GM04504 (cell line): ENCODE measurements around the gene CNPY1.
"Not testable (repeated sequence)": the region's sequence is repeated elsewhere in the genome, so short reads cannot be mapped to it uniquely, and the experiment has no call there.

ENCODE experiments used
- DNase-seq: peaks from one replicate; pipeline ENCODE4 v3.0.0-alpha.2; 2012; ENCODE audit warnings: low read depth

Gene CNPY1

GRCh38 chr7:155533120-155533826 lies 13.1 kb downstream of the CNPY1 start:
- DNase-seq, result no peak

GRCh38 chr7:155532792-155533119 lies 13.6 kb downstream of the CNPY1 start:
- no peak for DNase-seq

- no peak for DNase-seq
Observed at GRCh38 chr7:155531681-155532080, 14.7 kb downstream of the CNPY1 start.

GRCh38 chr7:155530601-155531000 lies 15.8 kb downstream of the CNPY1 start:
- DNase-seq, result no peak

- no peak for DNase-seq
Observed at GRCh38 chr7:155529845-155530244, 16.5 kb downstream of the CNPY1 start.

GRCh38 chr7:155529346-155529745 lies 17.0 kb downstream of the CNPY1 start:
- no peak for DNase-seq

GRCh38 chr7:155527664-155528063 lies 18.7 kb downstream of the CNPY1 start:
- DNase-seq, result no peak

GRCh38 chr7:155526225-155526624 lies 20.1 kb downstream of the CNPY1 start:
- DNase-seq, result no peak

GRCh38 chr7:155524018-155524556 lies 22.3 kb downstream of the CNPY1 start:
- DNase-seq, result no peak

- DNase-seq, result no peak
Observed at GRCh38 chr7:155523168-155523675, 23.1 kb downstream of the CNPY1 start.

- no peak for DNase-seq
Observed at GRCh38 chr7:155521743-155522398, 24.5 kb downstream of the CNPY1 start.

- DNase-seq, result no peak
Observed at GRCh38 chr7:155521007-155521742, 25.2 kb downstream of the CNPY1 start.

GRCh38 chr7:155520114-155520513 lies 26.2 kb downstream of the CNPY1 start:
- DNase-seq, result no peak

- not testable (repeated sequence) for DNase-seq
Observed at GRCh38 chr7:155519358-155519757, 27.0 kb downstream of the CNPY1 start.

GRCh38 chr7:155518633-155519032 lies 27.7 kb downstream of the CNPY1 start:
- no peak for DNase-seq

GRCh38 chr7:155517969-155518368 lies 28.4 kb downstream of the CNPY1 start:
- DNase-seq, result no peak

- no peak for DNase-seq
Observed at GRCh38 chr7:155517452-155517851, 28.9 kb downstream of the CNPY1 start.

- DNase-seq, result no peak
Observed at GRCh38 chr7:155516466-155516865, 29.9 kb downstream of the CNPY1 start.

- DNase-seq, result no peak
Observed at GRCh38 chr7:155515318-155515717, 31.0 kb downstream of the CNPY1 start.

- DNase-seq, result no peak
Observed at GRCh38 chr7:155514296-155514695, 32.1 kb downstream of the CNPY1 start.

- no peak for DNase-seq
Observed at GRCh38 chr7:155513543-155514285, 32.6 kb downstream of the CNPY1 start.
